Caco-2 (cell line): ENCODE data around the gene SLC7A11. TPM values are rescaled to one million over a fixed set of nuclear protein-coding genes. Genes with fewer than 3 reads are reported as not detected.

Experiments used
- BruUV-seq: library from RNA; stranded (reverse); fragments of 400-500 nt; replicated peaks from 2 replicates; lab custom pipeline; 2021; lab: Mats Ljungman, UMichigan
- CTCF ChIA-PET: fragments of 300-600 bp; sonication (Branson Sonifier 250); formaldehyde crosslinking; loops from one replicate; lab custom pipeline; 2022; ENCODE audit warnings: antibody characterized with exemption; lab: Charles Lee
- POLR2A ChIA-PET: fragments of 300-600 bp; sonication (Branson Sonifier 250); formaldehyde crosslinking; loops from one replicate; lab custom pipeline; 2022; ENCODE audit warnings: antibody characterized with exemption; lab: Charles Lee
- DNase-seq, 2 experiments: peaks; one replicate each; pipeline versions ENCODE4 v3.0.0 to v3.0.0-alpha.2; 2020 to 2022
- H3K27me3 ChIP-seq: replicated peaks from 2 replicates; pipeline ENCODE4 v1.6.0; 2011; ENCODE audit warnings: low read length; ENCODE audit not compliant: control insufficient read depth, insufficient read depth
- H3K36me3 ChIP-seq: 2 replicates; pipeline ENCODE4 v1.5.1; 2011; ENCODE audit warnings: low read length; ENCODE audit not compliant: control insufficient read depth, insufficient read depth
- H3K4me1 ChIP-seq: fragments of 250-450 bp; sonication (Bioruptor Pico); 2 replicates; pipeline ENCODE4 v1.5.1; 2020; ENCODE audit warnings: mild to moderate bottlenecking
- H3K4me3 ChIP-seq: 2 replicates; pipeline ENCODE4 v1.5.1; 2011; ENCODE audit warnings: low read depth, mild to moderate bottlenecking, control low read depth, low read length
- H3K9me3 ChIP-seq: fragments of 250-450 bp; sonication (Bioruptor Pico); 2 replicates; pipeline ENCODE4 v1.5.1; 2020; ENCODE audit warnings: mild to moderate bottlenecking, moderate library complexity
- H3K27ac Mint-ChIP-seq: one replicate; pipeline ENCODE4 v1.8.0; 2022; ENCODE audit warnings: mixed read lengths; ENCODE audit not compliant: unreplicated experiment
- H3K27me3 Mint-ChIP-seq: one replicate; pipeline ENCODE4 v1.8.0; 2022; ENCODE audit warnings: mixed read lengths; ENCODE audit not compliant: insufficient read depth, unreplicated experiment
- H3K36me3 Mint-ChIP-seq: one replicate; pipeline ENCODE4 v1.8.0; 2022; ENCODE audit warnings: mild to moderate bottlenecking, mixed read lengths; ENCODE audit not compliant: insufficient read depth, unreplicated experiment
- H3K4me1 Mint-ChIP-seq: one replicate; pipeline ENCODE4 v1.8.0; 2022; ENCODE audit warnings: low read depth, mixed read lengths; ENCODE audit not compliant: unreplicated experiment
- H3K4me3 Mint-ChIP-seq: one replicate; pipeline ENCODE4 v1.8.0; 2022; ENCODE audit warnings: mild to moderate bottlenecking, moderate library complexity, mixed read lengths; ENCODE audit not compliant: unreplicated experiment
- H3K9me3 Mint-ChIP-seq: one replicate; pipeline ENCODE4 v1.8.0; 2022; ENCODE audit warnings: mixed read lengths; ENCODE audit not compliant: unreplicated experiment
- CTCF ChIP-seq, 2 experiments: fragments of 200-600 bp in 1 of 2; IDR thresholded peaks; 1 replicate in 1 of 2; 2 replicates in 1 of 2; pipeline versions ENCODE4 v1.5.1 to v1.8.0; 2011 to 2022; ENCODE audit warnings: antibody characterized with exemption in 1 of 2, control low read depth in 1 of 2, inconsistent platforms in 1 of 2, low read depth in 1 of 2, low read length in 1 of 2, mild to moderate bottlenecking in 1 of 2, moderate library complexity in 1 of 2; ENCODE audit not compliant: insufficient read depth in 1 of 2, severe bottlenecking in 1 of 2, unreplicated experiment in 1 of 2
- intact Hi-C: fragments of 100-400 bp; cut with micrococcal nuclease; formaldehyde crosslinking; loops from one replicate; pipeline ENCODE4 v1.10.0; 2022; ENCODE audit not compliant: unreplicated experiment
- total RNA-seq: library from RNA; stranded (reverse); gene quantifications from 2 replicates; pipeline ENCODE4 v1.2.3, GENCODE V29; 2022

SLC7A11 gene
- total RNA-seq, 1 experiment from 2014 or later = 41.1 TPM

DNA sequence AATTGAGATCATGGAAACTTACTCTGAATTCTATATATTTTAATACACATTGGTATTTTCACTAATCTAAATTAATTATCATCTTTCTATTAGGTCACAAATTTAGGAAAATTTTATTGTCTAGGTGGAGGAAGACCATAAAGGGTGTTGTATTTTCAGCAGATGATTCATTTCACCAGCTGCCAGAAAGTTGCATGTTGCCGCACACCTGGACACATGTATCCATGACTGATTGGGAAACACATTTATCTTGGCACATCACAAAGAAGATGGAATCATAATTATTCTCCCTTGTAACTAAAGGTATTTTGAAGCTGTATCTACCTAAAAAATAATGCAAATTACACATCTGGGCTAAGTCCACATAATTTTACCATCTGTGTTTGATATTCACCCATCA is 33.1 kb downstream of the SLC7A11 start:
- H3K27me3 ChIP-seq = no peaks in the 10 kb centered on the region
- peaks cover 9% of the 10 kb centered on the region; the same call in 1 of the 2 replicates for H3K4me1 ChIP-seq
- no peak overlapping the region for H3K4me3 ChIP-seq
- H3K36me3 ChIP-seq = no peaks in the 10 kb centered on the region
- Mint-ChIP-seq H3K4me1 (peaks cover 6% of the 10 kb centered on the region), H3K36me3 (peaks cover 1% of the 10 kb centered on the region), H3K9me3 (no peaks in the 10 kb centered on the region), H3K27ac (no peak overlapping the region), H3K4me3 (no peak overlapping the region), H3K27me3 (no peaks in the 10 kb centered on the region)
- DNase-seq = no peak
- ChIA-PET CTCF (no interaction called here), POLR2A (no interaction called here)
- no peaks in the 10 kb centered on the region for H3K9me3 ChIP-seq
- intact Hi-C loops = no loop called here
- BruUV-seq = no TSS peak
- TF ChIP-seq CTCF (IDR thresholded peaks at IDR 0.05; ENCODE audit: insufficient read depth in 1 of 2, low read depth in 1 of 2, low read length in 1 of 2, severe bottlenecking in 1 of 2, unreplicated experiment in 1 of 2) = no peak

DNA sequence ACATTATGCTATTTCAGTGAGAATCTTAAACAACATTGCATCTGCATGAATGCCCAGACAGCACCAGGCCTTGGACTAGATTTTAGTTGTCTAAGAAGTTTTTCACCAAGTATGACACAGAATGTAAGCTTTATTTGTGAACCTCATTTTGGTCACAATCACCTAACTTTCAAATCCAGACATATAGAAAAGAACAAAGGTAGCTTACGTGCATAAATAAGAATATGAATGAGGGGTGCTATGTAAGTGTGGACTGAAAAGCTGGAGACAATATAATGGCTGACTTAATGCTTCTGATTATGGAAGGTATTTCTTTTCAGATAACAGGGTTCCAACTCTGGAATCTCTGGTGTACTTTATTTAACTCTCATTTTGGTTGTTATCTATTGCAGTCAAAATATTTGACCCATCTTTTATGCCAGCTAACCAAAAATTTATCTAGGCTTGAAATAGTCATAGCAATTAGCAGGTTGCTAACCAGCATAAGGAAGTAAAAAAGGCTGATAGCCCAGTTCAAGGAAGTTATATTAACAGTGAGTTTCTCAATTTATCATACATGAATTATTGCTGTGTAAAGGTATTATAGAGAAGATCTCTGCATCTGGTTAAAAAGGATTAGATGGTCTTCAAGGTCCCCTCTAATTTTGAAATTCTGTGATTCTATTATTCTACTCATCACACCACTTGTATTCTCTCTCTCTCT is 36.5 kb downstream of the SLC7A11 start:
- H3K4me1 Mint-ChIP-seq = peaks cover 15% of the 10 kb centered on the region
- Histone ChIP-seq H3K36me3 (no peaks in the 10 kb centered on the region), H3K4me1 (peaks cover 13% of the 10 kb centered on the region), H3K4me3 (no peak overlapping the region), H3K9me3 (no peaks in the 10 kb centered on the region), H3K27me3 (no peaks in the 10 kb centered on the region)
- no peak for DNase-seq
- H3K36me3 Mint-ChIP-seq = peaks cover 12% of the 10 kb centered on the region
- no peak for TF ChIP-seq CTCF (IDR thresholded peaks at IDR 0.05; ENCODE audit: insufficient read depth in 1 of 2, low read depth in 1 of 2, low read length in 1 of 2, severe bottlenecking in 1 of 2, unreplicated experiment in 1 of 2)
- ChIA-PET POLR2A (no interaction called here), CTCF (interaction anchor here (0.7 kb wide), 1 partner anchor 1090 kb away, joined by 3 read pairs; no protein-coding TSS in a partner anchor)
- no peaks in the 10 kb centered on the region for H3K9me3 Mint-ChIP-seq
- BruUV-seq = no TSS peak
- H3K27ac Mint-ChIP-seq = no peak overlapping the region
- no peak overlapping the region for H3K4me3 Mint-ChIP-seq
- H3K27me3 Mint-ChIP-seq = no peaks in the 10 kb centered on the region
- intact Hi-C loops = no loop called here

DNA sequence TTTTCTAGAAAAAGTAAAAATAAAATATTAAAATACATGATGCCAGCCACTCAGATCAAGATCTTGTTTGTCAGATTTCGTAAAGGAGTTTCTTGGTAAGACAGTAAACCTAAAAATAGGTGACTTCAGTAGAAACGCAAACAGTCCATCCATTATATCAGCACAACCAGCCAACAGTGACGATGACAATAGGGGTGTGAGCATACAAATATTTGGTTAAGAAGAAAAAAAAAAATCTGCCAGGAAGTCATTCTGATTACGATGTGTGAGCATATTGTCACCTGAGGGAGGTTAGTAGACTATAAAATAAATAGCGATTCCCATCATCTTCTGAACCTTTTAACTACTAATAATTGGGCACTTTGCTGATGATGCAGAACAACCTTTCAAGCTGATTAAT is 37.6 kb downstream of the SLC7A11 start:
- intact Hi-C loops = no loop called here
- Histone ChIP-seq H3K36me3 (no peaks in the 10 kb centered on the region), H3K4me1 (peaks cover 23% of the 10 kb centered on the region), H3K4me3 (no peak overlapping the region), H3K9me3 (no peaks in the 10 kb centered on the region), H3K27me3 (no peaks in the 10 kb centered on the region)
- peak in 1 of 2 experiments; percentile 12 for DNase-seq
- H3K4me3 Mint-ChIP-seq = no peak overlapping the region
- no peaks in the 10 kb centered on the region for H3K27me3 Mint-ChIP-seq
- POLR2A ChIA-PET = no interaction called here
- H3K4me1 Mint-ChIP-seq = peaks cover 24% of the 10 kb centered on the region
- no peaks in the 10 kb centered on the region for H3K9me3 Mint-ChIP-seq
- H3K27ac Mint-ChIP-seq = no peak overlapping the region
- TF ChIP-seq CTCF (IDR thresholded peaks at IDR 0.05; ENCODE audit: insufficient read depth in 1 of 2, low read depth in 1 of 2, low read length in 1 of 2, severe bottlenecking in 1 of 2, unreplicated experiment in 1 of 2) = no peak
- CTCF ChIA-PET = no interaction called here
- peaks cover 16% of the 10 kb centered on the region for H3K36me3 Mint-ChIP-seq
- no TSS peak for BruUV-seq
